ENCODE measurements around the gene GAS7.
"Not testable (repeated sequence)": the region's sequence is repeated elsewhere in the genome, so short reads cannot be mapped to it uniquely, and the experiment has no call there.

The GAS7 gene

DNA sequence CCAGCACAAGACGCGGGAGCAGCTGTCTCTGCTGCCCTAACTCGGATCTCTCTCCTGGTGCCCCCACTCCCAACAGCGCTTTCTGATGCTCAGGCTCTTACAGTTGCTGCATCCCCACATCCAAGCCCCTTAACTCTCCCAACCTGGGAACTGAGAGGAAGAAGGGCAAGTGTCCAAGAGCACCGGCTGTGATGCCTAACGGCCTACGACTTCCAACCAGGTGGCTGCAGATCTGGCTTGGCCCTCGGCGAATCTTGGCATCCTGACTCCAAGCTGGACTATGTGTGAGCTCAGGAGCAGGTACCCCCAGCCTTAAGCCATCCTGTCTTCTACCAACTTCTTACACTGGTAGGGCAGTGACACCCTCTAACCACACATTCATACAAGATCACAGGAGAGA lies 255.1 kb downstream of the GAS7 start:
- no peak for DNase-seq (ENCODE audit: low read depth, low spot score)

DNA sequence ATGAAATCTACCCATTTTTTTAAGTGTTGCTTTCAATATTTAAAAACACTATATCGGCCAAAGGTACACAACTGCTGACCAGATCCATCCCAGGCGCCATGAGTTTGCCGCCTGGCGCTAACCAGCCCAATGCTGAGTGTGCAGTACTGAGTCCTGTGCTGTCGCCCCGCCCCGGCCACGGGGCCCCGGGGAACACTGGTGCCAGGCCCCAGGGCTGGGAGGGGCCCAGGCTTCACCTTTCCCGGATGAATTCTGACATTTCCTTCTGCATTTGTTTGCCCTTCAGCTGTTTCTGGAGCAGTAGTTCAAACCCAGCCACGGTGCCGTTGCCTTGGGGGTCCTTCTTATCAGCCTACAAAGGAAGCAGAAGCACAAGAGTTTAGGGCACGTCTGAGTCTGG lies 255.5 kb downstream of the GAS7 start:
- no peak for DNase-seq (ENCODE audit: low read depth, low spot score)

DNA sequence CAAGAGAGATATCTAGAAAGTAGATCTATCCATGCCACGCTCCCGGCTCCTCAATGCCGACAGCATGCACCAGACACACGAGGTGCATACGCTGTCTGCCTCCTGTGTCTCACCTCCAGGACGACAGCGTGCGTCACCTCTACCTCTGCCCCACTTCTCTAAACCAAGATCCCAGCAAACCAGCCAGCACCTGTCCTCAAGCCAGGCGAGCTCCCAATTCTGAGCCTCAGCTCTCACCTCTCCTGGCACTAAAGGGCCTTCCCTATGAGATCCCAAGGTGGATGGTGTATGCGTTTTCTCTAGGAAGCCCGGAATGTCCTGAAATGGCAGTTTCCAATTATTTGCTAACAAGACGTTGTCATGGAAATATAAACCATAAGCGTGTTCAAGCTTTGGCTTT lies 257.1 kb downstream of the GAS7 start:
- DNase-seq (ENCODE audit: low read depth, low spot score) = no peak

DNA sequence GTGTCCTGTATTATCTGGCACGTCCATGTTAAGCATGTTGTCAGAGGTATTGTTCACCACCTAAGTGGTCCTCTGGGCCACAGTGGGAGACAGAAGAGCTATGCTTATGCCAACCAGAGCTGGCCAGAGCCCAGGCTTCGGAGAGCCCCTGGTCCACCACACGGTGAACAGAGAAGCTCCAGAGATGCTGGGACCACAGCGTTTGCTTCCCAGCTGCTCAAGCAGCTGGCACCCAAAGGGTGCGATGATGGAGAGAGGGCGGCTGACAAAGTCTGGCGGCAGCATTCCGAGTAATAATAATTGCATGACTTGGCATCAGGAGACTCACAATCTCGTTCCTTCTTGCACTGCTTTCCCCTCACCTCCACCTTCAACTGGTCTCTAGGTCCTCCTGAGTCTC lies 257.6 kb downstream of the GAS7 start:
- no peak for DNase-seq (ENCODE audit: low read depth, low spot score)

DNA sequence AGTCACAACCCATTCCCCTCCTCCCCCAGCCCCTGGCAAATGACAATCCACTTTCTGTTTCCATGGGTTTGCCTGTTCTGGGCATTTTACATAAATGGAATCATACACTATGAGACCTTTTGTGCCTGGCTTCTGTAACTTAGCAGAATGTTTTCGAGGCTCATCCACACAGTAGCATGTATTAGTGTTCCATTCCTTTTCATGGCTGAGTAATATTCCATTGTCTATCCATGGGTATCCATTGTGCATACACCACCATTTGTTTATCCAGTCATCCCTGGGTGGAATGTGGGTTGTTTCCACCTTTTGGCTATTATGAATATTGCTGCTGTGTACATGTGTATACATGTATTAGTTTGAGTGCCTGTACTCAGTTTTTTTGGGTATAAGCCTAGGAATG lies 259.6 kb downstream of the GAS7 start:
- no peak for DNase-seq (ENCODE audit: low read depth, low spot score)

DNA sequence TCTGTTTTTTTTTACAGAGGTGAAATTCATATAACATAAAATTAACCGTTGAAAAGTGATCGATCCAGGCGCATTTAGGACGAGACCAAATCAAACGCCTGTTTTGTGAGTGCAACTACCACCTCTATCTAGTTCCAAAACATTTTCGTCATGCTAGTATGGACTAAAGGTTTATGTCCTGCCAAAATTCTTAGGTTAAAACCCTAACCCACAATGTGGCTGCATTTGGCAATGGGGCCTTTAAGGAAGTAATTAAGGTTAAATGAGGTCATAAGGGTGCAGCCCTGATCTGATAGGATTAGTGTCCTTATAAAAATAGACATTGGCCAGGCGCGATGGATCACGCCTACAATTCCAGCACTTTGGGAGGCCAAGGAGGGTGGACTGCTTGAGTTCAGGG lies 260.5 kb downstream of the GAS7 start:
- no peak for DNase-seq (ENCODE audit: low read depth, low spot score)

DNA sequence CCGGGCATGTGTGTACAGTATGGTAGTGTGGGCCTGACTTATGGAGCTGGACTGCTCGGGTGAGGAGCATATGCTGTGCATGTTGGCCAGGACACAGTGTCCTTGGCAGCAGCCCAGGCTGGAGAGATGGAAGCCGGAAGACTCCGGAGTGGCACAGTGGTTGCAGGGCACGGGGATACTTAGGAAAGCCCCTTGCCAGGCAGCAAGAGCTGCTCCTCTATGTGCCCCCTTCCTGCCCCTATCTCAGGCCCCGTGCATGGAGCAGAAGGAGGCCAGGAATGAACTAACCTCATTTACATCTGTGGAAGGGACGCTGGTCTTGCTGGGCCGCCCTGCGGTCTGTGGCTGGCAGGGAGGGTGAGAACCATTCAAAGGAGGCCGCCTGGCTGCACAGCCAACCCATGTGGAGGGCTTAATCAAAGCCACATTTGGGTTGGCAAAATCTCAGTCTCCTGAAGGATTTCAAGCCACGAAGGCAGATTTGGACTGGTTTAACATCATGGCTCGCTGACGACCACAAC lies 261.1 kb downstream of the GAS7 start:
- no peak for DNase-seq (ENCODE audit: low read depth, low spot score)

DNA sequence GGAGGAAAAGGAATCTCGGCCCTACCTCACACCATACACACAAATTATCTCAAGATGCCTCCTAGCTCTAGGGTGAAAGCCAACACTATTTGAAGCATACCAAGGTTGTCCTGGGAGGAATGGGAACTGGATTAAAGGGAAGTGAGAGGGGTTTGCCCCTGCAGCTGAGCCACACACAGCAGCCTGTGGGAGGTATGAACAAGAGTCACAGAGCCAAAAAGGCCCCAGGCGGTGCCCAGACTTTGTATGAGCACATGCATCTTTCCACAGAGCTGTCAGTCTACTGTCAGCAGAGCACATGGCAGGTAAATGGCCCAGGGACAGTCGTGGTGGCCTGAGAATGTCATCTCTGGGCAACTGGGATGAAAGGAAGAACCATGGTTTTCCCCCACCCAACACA lies 262.3 kb downstream of the GAS7 start:
- no peak for DNase-seq (ENCODE audit: low read depth, low spot score)

DNA sequence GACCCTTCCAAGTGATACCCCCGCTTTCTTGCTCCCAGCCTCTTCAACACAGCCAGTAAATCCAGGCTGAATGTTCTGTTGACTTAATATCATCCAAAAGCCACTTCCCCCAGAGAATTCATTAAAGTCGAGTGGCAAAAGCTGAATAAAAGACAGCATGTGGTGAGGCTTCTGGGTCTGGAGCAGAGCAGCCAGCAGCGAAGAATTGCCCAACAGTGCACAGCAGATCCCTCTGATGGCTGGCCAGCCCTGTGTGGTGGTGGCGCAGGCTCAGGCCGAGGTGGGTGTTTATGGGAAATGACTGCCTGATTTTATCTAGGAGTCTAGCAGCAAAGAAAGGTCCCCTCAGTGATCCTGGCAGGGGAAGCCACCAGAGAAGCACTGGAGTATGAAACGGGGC lies 263.0 kb downstream of the GAS7 start:
- DNase-seq (ENCODE audit: low read depth, low spot score) = no peak

DNA sequence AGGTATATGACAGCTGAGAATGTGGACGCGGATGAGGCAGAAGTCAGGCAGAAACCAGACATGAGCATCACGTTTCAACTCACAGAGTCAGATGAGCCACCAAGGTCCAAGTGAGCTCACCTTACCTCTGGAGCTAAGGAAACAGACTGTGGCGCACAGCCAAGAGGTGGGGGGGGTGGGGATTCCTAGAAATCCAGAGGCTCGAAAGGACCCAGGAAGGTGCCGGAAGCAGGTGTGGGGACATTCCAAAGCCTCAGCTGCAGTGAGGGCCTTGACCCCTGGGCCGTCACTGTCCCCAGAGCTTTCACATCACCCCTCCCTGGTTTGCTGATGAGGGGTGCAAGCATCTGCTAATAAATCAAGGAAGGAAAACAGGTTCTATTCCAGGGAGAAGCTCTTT lies 264.1 kb downstream of the GAS7 start:
- DNase-seq (ENCODE audit: low read depth, low spot score) = no peak

DNA sequence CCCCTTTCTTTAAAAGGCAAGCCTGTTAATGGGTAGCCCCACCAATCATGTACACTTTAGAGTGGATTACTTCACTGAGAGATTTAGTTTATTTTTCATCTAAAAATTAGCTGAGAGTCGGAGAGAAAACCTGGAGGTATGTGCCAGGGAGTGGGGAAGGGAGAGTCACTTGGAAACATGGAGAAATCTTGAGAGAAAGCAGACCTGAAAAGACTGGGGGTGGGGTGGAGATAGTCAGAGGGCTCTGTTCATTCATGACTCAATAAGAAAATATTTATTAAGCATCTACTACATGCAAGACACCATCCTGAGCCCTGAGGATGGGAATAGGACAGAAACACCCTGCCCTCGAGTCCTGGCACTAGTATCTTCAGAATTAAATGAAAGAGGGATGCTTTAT lies 265.9 kb downstream of the GAS7 start:
- DNase-seq (ENCODE audit: low read depth, low spot score) = no peak

DNA sequence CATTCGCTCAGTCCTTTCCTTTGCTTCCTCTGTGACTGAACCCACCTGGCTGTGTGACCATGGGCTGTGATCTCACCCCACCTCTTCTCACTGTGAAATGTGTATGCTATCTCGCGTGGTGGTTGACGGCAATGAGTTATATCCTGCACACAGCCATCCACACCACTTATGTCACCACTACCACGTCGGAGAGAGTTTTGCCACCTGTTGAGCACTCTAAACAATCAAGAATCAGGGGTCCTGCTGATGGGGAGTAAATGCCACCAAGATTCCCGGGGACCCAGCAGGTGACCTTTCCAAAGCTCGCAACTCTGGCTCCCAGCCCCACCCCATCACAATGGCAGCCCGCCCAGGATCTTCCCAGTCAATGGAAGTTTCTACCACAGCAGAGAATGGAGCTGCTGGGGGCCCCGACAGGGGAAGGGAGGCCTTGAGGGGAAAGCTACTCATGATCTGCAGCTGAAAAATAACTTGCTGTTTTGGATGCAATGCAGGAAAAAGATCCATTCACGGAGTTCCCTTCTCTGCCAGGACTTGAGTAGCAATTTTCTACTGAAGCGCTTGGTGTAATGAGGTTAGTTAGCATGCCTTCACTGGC lies 267.2 kb downstream of the GAS7 start:
- no peak for DNase-seq (ENCODE audit: low read depth, low spot score)

DNA sequence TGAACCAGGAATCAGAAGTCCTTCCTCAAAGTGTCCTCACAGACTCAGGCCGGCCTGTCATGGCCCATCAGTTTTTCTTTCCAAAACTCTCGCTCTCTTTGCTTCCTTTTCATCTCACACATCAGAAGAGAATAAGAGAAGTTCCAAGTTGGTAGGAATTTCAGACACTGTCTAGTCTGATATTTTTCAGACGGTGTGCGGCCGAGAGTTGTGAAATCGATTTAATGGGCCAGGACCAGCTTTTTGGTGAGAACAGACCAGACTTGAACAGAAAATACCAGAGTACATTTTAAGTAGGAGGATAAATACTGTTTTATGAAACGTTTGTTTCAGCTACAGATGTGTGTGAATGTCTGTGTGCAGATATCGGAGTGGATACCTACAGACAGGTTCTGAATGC lies 268.5 kb downstream of the GAS7 start:
- no peak for DNase-seq (ENCODE audit: low read depth, low spot score)

DNA sequence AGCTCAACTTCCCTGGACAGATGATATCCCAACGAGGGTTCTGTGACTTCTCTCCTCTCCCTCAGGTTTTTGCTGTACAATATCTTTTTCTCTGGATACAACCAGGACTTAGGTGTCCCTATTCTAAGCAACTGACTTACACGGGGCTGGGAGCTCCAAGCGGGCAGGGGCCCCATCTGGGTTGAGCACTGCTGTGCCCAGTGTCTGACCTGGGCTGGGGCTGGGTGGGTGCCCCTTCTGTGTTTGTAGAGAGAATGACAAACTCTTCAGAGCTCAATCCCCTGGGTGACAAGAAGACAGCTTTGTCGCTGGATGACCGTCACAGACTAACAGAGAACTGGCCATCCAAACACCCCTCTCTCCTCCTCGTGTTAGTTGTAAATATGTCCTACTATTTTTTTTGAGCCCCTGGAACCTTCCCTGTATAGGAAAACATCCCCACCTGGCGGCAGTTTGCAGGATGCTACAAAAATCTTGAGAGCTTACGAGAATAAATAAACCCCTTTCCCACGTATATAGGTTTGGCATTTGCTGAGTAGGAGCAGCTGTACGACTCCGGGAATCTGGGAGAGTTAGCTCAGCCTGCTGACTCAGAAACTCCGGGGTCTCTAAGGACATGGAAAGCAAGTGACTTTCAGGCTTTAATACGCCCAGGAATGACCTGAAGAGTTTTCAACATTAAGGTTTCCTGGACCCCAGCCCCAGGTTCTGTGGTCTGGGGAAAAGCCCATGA lies 269.6 kb downstream of the GAS7 start:
- DNase-seq (ENCODE audit: low read depth, low spot score) = no peak

DNA sequence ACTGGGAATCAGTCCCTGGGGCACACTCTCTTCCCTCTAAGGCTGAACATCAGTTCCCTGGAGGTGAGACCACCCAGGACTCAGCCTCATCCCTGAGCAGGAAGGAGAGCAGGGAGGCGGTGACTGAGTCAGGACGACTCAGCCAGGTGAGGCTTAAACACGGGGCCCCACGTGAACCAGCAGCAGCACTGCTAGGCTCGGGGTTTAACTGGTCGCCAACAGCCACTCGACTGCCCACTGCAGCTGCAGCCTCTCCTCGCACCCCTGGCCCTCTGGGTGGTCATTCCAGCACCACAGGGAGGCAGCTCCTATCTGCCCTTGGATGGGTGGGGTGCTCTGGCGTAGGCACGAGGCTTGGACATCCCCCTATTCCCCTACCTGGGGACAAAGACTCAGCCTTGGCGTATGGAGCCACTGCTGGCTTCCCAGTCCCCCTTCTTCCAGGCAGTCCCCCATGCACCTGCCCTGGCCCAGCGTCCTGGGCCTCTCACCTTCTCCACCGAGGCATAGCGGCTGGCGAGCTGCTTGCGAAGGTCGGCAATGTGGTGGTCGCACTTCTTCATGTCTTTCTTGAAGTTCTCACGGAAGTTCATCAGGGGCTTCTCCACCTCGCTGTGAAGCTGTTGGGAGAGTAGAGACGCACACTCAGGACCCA lies 272.1 kb downstream of the GAS7 start:
- no peak for DNase-seq (ENCODE audit: low read depth, low spot score)

DNA sequence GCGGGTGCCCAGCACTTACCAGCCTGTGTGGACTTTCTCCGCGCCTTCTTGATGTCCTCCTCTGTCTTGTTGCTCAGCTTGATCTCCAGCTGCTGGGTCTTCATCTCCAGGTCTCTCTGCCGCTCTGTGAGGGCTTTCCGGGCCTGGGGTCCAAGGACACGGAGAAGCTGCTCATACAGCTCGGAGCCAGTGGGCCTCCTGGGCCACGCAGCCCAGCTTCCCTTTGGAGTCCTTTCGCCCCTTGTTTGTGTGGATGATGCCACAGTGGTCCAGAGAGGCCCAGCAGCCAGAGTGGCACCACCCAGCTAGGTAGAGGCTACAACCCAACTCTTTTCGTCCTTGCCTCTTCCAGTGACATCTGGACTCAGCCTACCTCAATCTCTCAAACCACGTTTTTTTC lies 272.9 kb downstream of the GAS7 start:
- DNase-seq (ENCODE audit: low read depth, low spot score) = no peak

DNA sequence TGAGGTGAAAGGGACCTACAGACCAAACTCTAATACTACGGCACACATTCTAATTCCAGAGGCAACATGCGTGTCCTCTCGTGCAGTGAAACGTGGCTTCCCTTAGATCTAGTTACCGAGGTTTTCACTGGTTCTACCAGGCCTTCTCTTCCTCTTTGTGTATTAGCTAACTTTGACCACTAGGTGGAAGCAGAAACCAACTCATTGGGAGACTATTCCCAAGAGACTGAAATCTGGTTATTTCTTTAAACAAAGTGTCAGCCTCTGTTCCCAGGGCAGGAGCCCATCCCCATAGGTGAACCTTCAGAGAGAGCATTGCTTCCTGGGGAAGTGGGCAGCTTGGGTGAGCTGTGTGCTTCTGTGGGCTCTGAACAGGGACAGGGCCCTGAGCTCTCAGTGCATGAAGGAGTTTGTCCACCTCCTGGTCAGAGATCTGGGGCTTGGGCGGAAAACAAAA lies 273.6 kb downstream of the GAS7 start:
- DNase-seq (ENCODE audit: low read depth, low spot score) = no peak

DNA sequence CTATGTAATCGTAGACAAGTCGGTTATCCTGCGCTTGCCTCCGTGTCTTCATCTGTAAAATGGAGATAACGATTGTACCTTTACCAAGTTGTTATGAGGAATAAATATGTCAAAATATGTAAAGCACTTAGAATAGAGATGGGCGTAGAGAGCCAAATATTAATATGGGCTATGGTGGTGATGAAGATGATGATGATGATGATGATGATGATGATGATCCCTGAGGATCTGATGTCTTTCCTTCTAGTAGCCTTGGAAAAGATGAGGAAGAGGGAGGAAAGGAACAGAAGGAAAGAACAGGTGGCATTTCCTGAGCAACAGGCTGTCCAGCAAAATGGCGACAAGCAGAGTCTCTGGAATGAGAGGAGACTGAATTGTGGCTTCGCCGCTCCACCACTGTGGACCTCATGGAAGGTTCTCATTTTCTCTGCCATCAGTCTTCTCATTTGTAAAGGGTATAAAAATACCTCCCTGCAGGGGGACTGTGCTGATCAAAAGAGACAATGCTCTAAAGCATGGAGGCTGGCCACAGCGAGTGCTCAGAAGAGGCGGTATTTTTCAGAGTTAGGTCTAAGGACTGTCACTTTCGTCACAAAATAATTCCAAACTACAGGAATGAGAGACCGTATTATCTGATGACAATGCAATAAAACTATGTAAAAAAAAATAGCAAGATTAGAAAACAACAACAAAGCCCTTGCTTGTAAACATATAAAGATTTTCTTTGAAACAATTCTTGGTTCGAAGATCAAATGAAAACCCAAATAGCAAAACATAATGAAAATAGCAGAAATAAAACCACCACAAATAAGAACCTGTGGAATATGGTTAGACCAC lies 276.2 kb downstream of the GAS7 start:
- no peak for DNase-seq (ENCODE audit: low read depth, low spot score)

DNA sequence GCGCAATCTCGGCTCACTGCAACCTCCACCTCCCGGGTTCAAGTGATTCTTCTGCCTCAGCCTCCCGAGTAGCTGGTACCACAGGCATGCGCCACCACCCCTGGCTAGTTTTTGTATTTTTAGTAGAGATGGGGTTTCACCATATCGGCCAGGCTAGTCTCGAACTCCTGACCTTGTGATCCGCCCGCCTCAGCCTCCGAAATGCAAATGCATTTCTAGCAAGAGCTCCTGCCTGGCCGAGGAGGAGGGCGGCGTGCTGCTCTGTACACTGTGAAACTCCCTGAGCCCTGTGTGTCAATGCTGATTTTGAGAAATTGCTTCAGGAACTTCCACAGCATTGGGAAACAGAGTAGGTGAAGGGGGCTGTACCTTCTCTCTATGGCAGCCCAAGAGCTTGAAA lies 277.2 kb downstream of the GAS7 start:
- DNase-seq (ENCODE audit: low read depth, low spot score) = not testable (repeated sequence)

DNA sequence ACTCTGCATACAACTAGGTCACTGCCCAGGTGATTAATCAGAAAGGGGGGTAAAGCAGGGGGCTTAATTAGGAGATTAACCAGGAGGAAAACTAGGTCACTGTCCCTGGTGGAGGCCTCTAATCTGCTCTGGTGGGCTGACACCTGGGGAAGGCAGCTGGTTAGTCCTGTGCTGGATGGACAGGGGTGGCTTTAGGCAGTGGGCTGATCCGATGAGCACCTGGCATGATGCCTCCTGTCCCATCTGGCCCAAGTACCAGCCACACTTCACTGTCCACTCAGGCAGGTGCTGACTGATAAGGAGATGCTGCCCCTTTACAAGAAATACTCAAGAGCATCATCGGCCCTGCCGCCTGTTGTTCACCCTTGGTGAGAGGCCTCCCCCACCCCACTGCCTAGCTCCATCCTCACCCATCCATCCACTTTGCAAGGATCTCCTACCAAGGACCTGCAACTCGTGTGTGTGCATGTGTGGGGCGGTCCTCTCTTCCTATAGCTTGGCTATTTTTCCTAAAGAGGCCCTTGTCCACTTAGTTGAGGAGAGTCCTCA lies 279.5 kb downstream of the GAS7 start:
- no peak for DNase-seq (ENCODE audit: low read depth, low spot score)

DNA sequence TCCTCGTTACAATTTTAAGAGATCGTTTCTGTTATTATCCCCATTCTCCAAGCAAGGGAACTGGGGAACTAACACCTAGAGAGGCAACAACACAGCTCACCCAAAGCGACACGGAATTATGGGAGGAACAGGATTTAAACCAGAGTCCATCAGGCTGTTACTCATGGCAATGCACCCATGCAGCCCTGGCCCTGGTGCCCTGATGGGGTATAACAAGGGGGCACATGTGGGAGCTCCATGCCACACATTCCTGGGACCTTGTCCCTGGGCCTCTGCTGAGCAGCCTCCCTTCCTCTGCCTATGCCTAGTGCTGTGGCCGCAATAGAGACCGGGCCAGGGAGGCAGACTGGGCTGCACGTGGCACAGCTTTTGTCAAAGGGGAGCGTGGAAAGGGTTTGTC lies 280.1 kb downstream of the GAS7 start:
- DNase-seq (ENCODE audit: low read depth, low spot score) = no peak

DNA sequence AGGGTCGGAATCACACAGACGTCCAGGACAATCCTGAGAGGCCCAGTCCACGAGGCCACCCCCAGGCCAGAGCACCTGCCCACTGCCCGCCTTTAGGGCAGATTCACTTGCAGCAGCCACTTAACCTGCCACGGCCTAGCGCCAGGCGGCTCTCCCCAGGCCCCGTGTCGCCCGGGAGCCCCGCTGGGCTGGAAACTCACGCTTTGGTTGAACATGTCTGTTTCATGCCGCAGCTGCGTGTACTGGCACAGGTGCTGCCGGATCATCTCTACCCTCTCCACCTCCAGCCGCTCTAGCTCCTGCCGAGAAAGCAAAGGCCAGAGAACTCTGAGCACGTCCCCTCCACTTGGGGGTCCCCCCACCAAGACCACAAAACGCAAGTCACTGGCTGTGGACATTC lies 280.6 kb downstream of the GAS7 start:
- no peak for DNase-seq (ENCODE audit: low read depth, low spot score)

Data from activated naive CD8-positive, alpha-beta T cell treated with anti-CD3 and anti-CD28 coated beads, Interleukin-2, amount 50 U/mL, for 16 hours (primary cell).